ENCODE data around the gene TCN2. TPM values are rescaled to one million over a fixed set of nuclear protein-coding genes. Genes with fewer than 3 reads are reported as not detected.
A peak's percentile ranks its signal among the peaks of the same experiment; 100 is the strongest.

TCN2 gene
- total and polyA plus RNA-seq, 10 of the 15 experiments (the other 5 are each of a cell fraction or from before 2014, with no cell fraction given), result 5.4 to 21.8 (median 11.0) TPM

DNA sequence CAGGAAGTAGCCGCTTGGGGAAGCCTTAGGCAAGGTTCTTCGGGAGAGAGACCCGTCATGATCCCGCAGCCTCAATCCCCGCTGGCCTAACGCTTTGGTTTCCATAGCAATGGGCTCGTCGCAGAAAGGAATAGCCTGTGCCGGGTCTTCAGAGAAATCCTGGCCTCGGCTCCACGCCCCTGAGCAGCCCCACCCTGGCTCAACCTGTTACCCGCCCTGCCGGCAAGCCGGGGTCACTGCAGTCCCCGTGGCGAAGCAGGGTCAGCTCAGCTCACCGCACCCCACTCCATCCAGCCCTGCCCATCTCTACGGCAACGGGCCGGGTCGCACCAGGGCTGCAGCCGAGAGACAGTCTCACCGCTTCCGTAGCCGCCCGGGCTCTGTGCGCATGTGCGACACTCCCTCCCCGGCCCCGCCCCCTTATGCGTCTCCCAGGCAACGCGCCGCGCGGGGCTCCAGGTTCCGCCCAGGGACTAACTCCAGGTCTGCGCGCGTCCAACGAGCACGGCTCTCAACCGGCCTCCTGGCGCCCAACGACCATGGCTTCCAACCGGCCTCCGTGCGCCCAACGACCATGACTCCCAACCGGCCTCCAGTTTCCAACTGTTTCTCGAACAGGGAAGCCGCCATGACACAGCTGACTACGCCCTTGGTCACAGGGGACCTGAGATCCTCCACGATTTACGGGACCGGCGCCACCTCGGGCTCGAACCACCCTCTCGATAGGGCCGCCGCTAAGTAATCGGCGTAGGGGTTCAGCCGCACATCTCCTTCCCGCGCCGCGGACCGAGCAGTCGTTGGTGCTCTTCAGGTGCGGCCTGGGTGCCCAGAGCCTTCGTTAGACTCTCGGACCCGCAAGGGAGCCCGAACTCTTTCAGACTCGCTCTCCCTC, 60.8 kb downstream of the TCN2 start, which contains the start of gene DUSP18 (continued):
- TF ChIP-seq TCF3 (IDR thresholded peaks at IDR 0.05; ENCODE audit: borderline replicate concordance, insufficient read depth, low read depth, low read length) (no peak), LARP7 (IDR thresholded peaks at IDR 0.05) (no peak; the same call in 1 of the 2 replicates), ASH2L (IDR thresholded peaks at IDR 0.05; ENCODE audit: borderline replicate concordance, low read depth) (no peak), BHLHE40 (IDR thresholded peaks at IDR 0.05; ENCODE audit: borderline replicate concordance in 1 of 2, low read depth in 2 of 2, low read length in 1 of 2) (peak in 1 of 2 experiments; percentile 36; a peak in 1 of 4 replicates), KDM1A (IDR thresholded peaks at IDR 0.05; ENCODE audit: borderline replicate concordance) (no peak), CBX5 (IDR thresholded peaks at IDR 0.05; ENCODE audit: low read depth) (no peak), ZZZ3 (IDR thresholded peaks at IDR 0.05; ENCODE audit: control insufficient read depth, insufficient read length, low read depth) (no peak), WRNIP1 (IDR thresholded peaks at IDR 0.05; ENCODE audit: borderline replicate concordance, low read depth, low read length) (no peak), POLR2A (IDR thresholded peaks at IDR 0.05; ENCODE audit: low read depth, low read length) (peak; percentile 82), NFXL1 (IDR thresholded peaks at IDR 0.05; ENCODE audit: borderline replicate concordance) (no peak), RFX5 (IDR thresholded peaks at IDR 0.05; ENCODE audit: low read depth, low read length) (no peak), CREM (IDR thresholded peaks at IDR 0.05; ENCODE audit: low read depth) (no peak), ZNF274 (IDR thresholded peaks at IDR 0.05; ENCODE audit: insufficient read depth, insufficient read length) (no peak), IKZF2 (IDR thresholded peaks at IDR 0.05) (no peak), SUZ12 (IDR thresholded peaks at IDR 0.05; ENCODE audit: unreplicated experiment) (no peak)
- TF ChIP-seq, protein P1, sequence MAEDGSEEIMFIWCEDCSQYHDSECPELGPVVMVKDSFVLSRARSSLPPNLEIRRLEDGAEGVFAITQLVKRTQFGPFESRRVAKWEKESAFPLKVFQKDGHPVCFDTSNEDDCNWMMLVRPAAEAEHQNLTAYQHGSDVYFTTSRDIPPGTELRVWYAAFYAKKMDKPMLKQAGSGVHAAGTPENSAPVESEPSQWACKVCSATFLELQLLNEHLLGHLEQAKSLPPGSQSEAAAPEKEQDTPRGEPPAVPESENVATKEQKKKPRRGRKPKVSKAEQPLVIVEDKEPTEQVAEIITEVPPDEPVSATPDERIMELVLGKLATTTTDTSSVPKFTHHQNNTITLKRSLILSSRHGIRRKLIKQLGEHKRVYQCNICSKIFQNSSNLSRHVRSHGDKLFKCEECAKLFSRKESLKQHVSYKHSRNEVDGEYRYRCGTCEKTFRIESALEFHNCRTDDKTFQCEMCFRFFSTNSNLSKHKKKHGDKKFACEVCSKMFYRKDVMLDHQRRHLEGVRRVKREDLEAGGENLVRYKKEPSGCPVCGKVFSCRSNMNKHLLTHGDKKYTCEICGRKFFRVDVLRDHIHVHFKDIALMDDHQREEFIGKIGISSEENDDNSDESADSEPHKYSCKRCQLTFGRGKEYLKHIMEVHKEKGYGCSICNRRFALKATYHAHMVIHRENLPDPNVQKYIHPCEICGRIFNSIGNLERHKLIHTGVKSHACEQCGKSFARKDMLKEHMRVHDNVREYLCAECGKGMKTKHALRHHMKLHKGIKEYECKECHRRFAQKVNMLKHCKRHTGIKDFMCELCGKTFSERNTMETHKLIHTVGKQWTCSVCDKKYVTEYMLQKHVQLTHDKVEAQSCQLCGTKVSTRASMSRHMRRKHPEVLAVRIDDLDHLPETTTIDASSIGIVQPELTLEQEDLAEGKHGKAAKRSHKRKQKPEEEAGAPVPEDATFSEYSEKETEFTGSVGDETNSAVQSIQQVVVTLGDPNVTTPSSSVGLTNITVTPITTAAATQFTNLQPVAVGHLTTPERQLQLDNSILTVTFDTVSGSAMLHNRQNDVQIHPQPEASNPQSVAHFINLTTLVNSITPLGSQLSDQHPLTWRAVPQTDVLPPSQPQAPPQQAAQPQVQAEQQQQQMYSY (CRISPR knock-in tag; IDR thresholded peaks at IDR 0.05), result no peak
- TF ChIP-seq, protein P2, sequence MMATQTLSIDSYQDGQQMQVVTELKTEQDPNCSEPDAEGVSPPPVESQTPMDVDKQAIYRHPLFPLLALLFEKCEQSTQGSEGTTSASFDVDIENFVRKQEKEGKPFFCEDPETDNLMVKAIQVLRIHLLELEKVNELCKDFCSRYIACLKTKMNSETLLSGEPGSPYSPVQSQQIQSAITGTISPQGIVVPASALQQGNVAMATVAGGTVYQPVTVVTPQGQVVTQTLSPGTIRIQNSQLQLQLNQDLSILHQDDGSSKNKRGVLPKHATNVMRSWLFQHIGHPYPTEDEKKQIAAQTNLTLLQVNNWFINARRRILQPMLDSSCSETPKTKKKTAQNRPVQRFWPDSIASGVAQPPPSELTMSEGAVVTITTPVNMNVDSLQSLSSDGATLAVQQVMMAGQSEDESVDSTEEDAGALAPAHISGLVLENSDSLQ (IDR thresholded peaks at IDR 0.05), result no peak
- TF ChIP-seq, protein P3, sequence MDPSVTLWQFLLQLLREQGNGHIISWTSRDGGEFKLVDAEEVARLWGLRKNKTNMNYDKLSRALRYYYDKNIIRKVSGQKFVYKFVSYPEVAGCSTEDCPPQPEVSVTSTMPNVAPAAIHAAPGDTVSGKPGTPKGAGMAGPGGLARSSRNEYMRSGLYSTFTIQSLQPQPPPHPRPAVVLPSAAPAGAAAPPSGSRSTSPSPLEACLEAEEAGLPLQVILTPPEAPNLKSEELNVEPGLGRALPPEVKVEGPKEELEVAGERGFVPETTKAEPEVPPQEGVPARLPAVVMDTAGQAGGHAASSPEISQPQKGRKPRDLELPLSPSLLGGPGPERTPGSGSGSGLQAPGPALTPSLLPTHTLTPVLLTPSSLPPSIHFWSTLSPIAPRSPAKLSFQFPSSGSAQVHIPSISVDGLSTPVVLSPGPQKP (IDR thresholded peaks at IDR 0.05; ENCODE audit: low read depth, low read length), result peak; percentile 40; the same call in 1 of the 2 replicates
- TF ChIP-seq, protein P4, sequence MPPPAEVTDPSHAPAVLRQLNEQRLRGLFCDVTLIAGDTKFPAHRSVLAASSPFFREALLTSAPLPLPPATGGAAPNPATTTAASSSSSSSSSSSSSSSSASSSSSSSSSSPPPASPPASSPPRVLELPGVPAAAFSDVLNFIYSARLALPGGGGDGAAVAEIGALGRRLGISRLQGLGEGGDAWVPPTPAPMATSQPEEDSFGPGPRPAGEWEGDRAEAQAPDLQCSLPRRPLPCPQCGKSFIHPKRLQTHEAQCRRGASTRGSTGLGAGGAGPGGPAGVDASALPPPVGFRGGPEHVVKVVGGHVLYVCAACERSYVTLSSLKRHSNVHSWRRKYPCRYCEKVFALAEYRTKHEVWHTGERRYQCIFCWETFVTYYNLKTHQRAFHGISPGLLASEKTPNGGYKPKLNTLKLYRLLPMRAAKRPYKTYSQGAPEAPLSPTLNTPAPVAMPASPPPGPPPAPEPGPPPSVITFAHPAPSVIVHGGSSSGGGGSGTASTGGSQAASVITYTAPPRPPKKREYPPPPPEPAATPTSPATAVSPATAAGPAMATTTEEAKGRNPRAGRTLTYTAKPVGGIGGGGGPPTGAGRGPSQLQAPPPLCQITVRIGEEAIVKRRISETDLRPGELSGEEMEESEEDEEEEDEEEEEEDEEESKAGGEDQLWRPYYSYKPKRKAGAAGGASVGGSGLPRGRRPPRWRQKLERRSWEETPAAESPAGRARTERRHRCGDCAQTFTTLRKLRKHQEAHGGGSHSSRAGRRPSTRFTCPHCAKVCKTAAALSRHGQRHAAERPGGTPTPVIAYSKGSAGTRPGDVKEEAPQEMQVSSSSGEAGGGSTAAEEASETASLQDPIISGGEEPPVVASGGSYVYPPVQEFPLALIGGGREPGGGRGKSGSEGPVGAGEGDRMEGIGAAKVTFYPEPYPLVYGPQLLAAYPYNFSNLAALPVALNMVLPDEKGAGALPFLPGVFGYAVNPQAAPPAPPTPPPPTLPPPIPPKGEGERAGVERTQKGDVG (CRISPR knock-in tag; IDR thresholded peaks at IDR 0.05), result no peak

All from GM12878 (cell line).